ENCODE data around the gene PDRG1.

The PDRG1 gene

GRCh38 chr20:31977080-31977479, 25.2 kb upstream of the PDRG1 start:
- TF ChIP-seq MYC (IDR thresholded peaks at IDR 0.05; ENCODE audit: low read depth, low read length) (no peak), POLR2A (IDR thresholded peaks at IDR 0.05; ENCODE audit: extremely low read depth, insufficient read length) (no peak), MAX (IDR thresholded peaks at IDR 0.05; ENCODE audit: low read depth, low read length) (no peak), CTCF (IDR thresholded peaks at IDR 0.05; ENCODE audit: low read depth, low read length) (no peak)
- no peak for DNase-seq (ENCODE audit: low read depth)
- no peak overlapping the region for H3K4me3 ChIP-seq (ENCODE audit: low read depth, low read length)

- no peak overlapping the region for H3K4me3 ChIP-seq (ENCODE audit: low read depth, low read length)
- DNase-seq (ENCODE audit: low read depth) = no peak
Observed at GRCh38 chr20:31975874-31976273, 24.0 kb upstream of the PDRG1 start.

GRCh38 chr20:31974951-31975487, 23.2 kb upstream of the PDRG1 start:
- no peak overlapping the region for H3K4me3 ChIP-seq (ENCODE audit: low read depth, low read length)
- peak; percentile 34 for DNase-seq (ENCODE audit: low read depth)
- no peak for TF ChIP-seq CTCF (IDR thresholded peaks at IDR 0.05; ENCODE audit: low read depth, low read length)
- no peak for TF ChIP-seq MAX (IDR thresholded peaks at IDR 0.05; ENCODE audit: low read depth, low read length)
- TF ChIP-seq POLR2A (IDR thresholded peaks at IDR 0.05; ENCODE audit: extremely low read depth, insufficient read length) = no peak
- no peak for TF ChIP-seq MYC (IDR thresholded peaks at IDR 0.05; ENCODE audit: low read depth, low read length)

More at GRCh38 chr20:31975874-31976273, 24.0 kb upstream of the PDRG1 start:
- TF ChIP-seq CTCF (IDR thresholded peaks at IDR 0.05; ENCODE audit: low read depth, low read length) (no peak), MAX (IDR thresholded peaks at IDR 0.05; ENCODE audit: low read depth, low read length) (no peak), POLR2A (IDR thresholded peaks at IDR 0.05; ENCODE audit: extremely low read depth, insufficient read length) (no peak), MYC (IDR thresholded peaks at IDR 0.05; ENCODE audit: low read depth, low read length) (no peak)

- TF ChIP-seq POLR2A (IDR thresholded peaks at IDR 0.05; ENCODE audit: extremely low read depth, insufficient read length) (no peak), CTCF (IDR thresholded peaks at IDR 0.05; ENCODE audit: low read depth, low read length) (no peak), MAX (IDR thresholded peaks at IDR 0.05; ENCODE audit: low read depth, low read length) (no peak), MYC (IDR thresholded peaks at IDR 0.05; ENCODE audit: low read depth, low read length) (no peak)
- DNase-seq (ENCODE audit: low read depth) = no peak
- H3K4me3 ChIP-seq (ENCODE audit: low read depth, low read length) = no peak overlapping the region
Observed at GRCh38 chr20:31974296-31974695, 22.4 kb upstream of the PDRG1 start.

GRCh38 chr20:31972471-31973021, 20.7 kb upstream of the PDRG1 start:
- no peak overlapping the region for H3K4me3 ChIP-seq (ENCODE audit: low read depth, low read length)
- TF ChIP-seq CTCF (IDR thresholded peaks at IDR 0.05; ENCODE audit: low read depth, low read length) (no peak), MYC (IDR thresholded peaks at IDR 0.05; ENCODE audit: low read depth, low read length) (no peak), MAX (IDR thresholded peaks at IDR 0.05; ENCODE audit: low read depth, low read length) (no peak), POLR2A (IDR thresholded peaks at IDR 0.05; ENCODE audit: extremely low read depth, insufficient read length) (no peak)
- no peak for DNase-seq (ENCODE audit: low read depth)
